Measurements from ENCODE around the gene LYZL6. TPM values are rescaled to one million over a fixed set of nuclear protein-coding genes. Genes with fewer than 3 reads are reported as not detected.
A peak's percentile ranks its signal among the peaks of the same experiment; 100 is the strongest.
"Not testable (repeated sequence)": the region's sequence is repeated elsewhere in the genome, so short reads cannot be mapped to it uniquely, and the experiment has no call there.

The LYZL6 gene
- total RNA-seq, 1 experiment from 2014 or later, result not detected

DNA sequence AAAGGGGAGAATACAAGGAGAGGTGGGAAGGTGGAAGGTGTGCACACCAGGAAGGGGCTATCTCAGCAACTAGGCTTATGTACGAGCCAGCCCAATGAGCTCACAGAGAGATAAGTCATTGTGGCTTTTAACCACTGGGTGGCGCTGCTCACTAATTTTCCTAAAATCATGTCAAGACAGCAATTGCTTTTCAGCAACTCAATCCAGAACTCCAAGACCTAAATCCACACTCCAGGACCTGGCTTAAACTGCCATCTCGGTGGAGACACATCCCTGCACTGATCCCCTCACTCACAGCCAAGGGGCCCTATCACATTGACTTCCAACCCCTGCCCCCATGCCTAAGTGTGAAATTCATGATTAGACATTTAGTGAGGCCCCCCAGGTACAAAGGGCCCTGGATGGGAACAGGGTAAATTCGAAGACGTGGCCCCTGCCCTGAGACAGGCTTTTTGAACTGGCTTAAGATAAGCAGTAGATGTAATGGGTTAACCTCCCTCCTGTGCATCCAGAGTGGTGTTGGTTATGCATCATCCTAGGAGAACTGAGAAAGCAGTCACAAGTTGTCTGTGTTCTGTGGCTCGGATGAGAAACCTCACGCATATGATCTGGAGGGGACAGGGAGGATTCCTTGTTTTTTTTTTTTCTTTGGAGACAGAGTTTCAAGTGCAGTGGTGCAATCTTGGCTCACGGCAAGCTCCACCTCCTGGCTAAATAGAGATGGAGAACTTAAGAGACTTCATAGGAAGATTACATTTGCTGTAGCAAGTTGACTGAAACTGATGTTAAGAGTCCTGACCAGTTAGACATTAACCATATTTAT lies 26.3 kb upstream of the LYZL6 start:
- H3K36me3 ChIP-seq (replicated peaks; ENCODE audit: control insufficient read depth, insufficient read depth, low read length), result no peaks in the 10 kb centered on the region
- peak; percentile 70 for DNase-seq
- H3K27me3 ChIP-seq (ENCODE audit: control insufficient read depth, insufficient read depth, low read length), result no peaks in the 10 kb centered on the region
- no peak overlapping the region for H3K4me3 ChIP-seq (ENCODE audit: insufficient read depth, low read depth, low read length)

DNA sequence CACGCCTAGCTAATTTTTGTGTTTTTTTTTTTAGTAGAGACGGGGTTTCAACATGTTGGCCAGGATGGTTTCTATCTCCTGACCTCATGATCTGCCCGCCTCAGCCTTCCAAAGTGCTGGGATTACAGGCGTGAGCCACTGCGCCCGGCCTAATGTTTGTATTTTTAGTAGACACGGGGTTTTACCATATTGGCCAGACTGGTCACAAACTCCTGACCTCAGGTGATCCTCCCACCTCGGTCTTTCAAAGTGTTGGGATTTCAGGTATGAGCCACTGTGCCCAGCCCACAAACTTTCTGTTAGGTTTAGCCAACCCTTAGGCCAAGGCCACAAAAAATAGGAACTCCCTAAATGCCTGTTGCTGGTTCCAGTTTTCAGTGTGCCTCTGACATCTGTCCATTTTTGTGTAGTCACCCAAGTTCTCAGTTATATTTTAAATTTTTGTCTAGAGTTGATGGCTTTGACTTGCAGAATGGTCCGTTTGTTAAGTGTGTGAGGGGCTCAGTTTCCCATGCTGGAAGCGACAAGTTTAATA lies 25.1 kb upstream of the LYZL6 start:
- Histone ChIP-seq H3K4me3 (ENCODE audit: insufficient read depth, low read depth, low read length) (no peak overlapping the region), H3K36me3 (replicated peaks; ENCODE audit: control insufficient read depth, insufficient read depth, low read length) (no peaks in the 10 kb centered on the region), H3K27me3 (ENCODE audit: control insufficient read depth, insufficient read depth, low read length) (no peaks in the 10 kb centered on the region)
- no peak for DNase-seq

DNA sequence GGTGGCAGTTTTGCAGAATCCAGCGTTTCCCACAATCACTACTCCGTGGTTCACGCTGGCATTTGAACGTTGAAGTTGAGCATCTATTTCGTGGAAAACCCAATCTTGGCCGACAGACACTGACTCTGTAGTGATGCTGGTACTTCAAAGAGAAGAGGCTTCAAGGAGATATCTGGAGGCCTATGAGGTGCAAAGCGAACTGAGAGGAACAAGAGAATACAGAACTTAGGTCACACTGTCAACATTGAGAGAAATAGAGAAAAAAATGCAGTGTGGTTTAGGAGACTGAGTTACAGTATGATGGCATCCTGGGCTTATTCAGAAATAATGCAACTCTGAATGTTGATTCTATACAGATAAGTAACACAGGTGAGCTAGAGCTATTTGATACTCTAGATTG lies 21.8 kb upstream of the LYZL6 start:
- no peaks in the 10 kb centered on the region for H3K36me3 ChIP-seq (replicated peaks; ENCODE audit: control insufficient read depth, insufficient read depth, low read length)
- DNase-seq, result no peak
- H3K4me3 ChIP-seq (ENCODE audit: insufficient read depth, low read depth, low read length), result no peak overlapping the region
- no peaks in the 10 kb centered on the region for H3K27me3 ChIP-seq (ENCODE audit: control insufficient read depth, insufficient read depth, low read length)

DNA sequence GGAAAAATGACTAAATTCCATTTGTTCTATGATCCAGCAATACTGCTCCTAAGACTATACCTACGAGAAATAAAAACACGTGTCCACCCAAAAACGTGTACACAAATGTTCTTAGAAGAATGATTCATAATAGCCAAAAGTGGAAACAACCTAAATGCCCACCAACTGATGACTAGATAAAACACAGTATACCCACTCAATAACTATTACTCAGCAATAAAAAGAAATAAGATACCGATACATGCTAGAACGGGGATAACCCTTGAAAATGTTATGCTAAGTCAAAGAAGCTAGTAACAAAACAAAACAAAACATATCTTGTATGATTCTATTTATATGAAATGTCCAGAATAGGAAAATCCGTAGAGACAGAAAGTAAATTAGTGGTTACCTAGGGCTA lies 20.1 kb upstream of the LYZL6 start:
- Histone ChIP-seq H3K27me3 (ENCODE audit: control insufficient read depth, insufficient read depth, low read length) (no peaks in the 10 kb centered on the region), H3K36me3 (replicated peaks; ENCODE audit: control insufficient read depth, insufficient read depth, low read length) (no peaks in the 10 kb centered on the region), H3K4me3 (ENCODE audit: insufficient read depth, low read depth, low read length) (no peak overlapping the region)
- no peak for DNase-seq

DNA sequence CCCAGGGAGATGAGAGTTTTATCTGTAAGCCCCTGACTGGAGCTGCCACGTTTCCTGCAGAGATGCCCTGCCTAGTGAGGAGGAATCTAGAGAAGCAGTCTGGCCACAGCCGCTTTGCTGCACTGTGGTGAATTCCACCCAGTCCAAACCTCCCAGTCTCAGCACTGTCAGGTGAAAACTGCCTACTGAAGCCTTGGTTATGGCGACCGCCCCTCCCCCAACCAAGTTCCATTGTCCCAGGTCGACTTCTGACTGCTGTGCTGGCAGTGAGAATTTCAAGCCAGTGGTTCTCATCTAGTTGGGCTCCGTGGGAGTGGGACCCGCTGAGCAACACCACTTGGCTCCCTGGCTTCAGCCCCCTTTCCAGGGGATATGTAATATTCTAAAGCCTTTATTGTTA lies 10.2 kb upstream of the LYZL6 start:
- Histone ChIP-seq H3K27me3 (ENCODE audit: control insufficient read depth, insufficient read depth, low read length) (no peaks in the 10 kb centered on the region), H3K4me3 (ENCODE audit: insufficient read depth, low read depth, low read length) (no peak overlapping the region), H3K36me3 (replicated peaks; ENCODE audit: control insufficient read depth, insufficient read depth, low read length) (no peaks in the 10 kb centered on the region)
- DNase-seq, result no peak

DNA sequence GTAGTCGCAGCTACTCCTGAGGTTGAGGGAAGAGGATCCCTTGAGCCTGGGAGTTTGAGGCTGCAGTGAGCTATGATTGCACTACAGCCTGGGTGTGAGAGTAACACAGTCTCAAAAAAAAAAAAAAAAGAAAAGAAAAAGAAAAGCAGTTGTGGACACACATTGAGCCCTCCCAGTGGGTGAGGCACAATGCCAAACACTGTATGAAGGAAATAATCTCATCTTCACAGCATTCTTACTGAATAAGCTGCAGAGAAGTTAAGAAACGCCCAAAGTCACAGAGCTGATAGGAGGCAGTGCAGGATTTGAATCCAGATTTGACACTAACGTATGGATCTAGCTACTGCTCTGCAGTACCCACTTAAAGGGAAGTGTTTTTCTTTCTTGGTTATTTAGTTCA lies 5.9 kb upstream of the LYZL6 start:
- Histone ChIP-seq H3K27me3 (ENCODE audit: control insufficient read depth, insufficient read depth, low read length) (no peaks in the 10 kb centered on the region), H3K36me3 (replicated peaks; ENCODE audit: control insufficient read depth, insufficient read depth, low read length) (no peaks in the 10 kb centered on the region), H3K4me3 (ENCODE audit: insufficient read depth, low read depth, low read length) (no peak overlapping the region)
- no peak for DNase-seq

DNA sequence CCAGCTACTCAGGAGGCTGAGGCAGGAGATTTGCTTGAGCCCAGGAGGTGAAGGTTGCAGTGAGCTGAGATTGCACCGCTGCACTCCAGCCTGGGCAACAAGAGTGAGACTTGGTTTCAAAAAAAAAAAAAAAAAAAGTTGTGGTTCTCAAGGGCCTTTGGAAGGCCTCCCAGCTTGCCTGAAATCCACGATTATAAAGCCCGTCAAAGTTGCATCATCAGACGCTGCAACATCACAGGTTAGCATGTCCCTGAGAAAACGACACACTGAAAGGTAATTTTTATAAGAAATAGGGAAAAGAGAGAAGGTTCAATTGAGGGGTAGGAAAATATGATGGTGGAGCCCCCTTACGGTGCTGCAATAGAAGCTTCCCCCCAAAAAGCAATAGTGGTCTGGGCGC lies 4.6 kb upstream of the LYZL6 start:
- H3K36me3 ChIP-seq (replicated peaks; ENCODE audit: control insufficient read depth, insufficient read depth, low read length), result no peaks in the 10 kb centered on the region
- no peak for DNase-seq
- H3K27me3 ChIP-seq (ENCODE audit: control insufficient read depth, insufficient read depth, low read length), result no peaks in the 10 kb centered on the region

DNA sequence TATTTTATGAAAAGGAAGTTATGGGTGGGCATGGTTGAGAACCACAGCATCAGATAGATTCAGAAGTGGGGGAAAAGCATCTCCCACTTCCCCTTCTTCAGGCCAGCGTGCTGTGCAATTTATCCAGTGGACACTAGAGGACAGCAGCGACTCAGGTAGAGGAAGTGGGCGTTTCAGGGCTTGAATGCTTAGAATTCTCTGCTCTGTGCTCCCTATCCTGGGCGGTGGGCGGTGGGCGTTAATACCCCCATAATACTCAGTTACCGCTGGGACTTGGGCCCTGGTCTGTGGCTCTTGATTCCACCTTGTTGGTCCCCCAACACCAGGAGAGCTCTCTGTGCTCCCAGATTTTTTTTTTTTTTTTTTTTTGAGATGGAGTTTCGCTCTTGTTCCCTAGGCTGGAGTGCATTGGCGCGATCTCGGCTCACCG lies 3.7 kb upstream of the LYZL6 start:
- H3K4me3 ChIP-seq (ENCODE audit: insufficient read depth, low read depth, low read length), result no peak overlapping the region
- no peaks in the 10 kb centered on the region for H3K27me3 ChIP-seq (ENCODE audit: control insufficient read depth, insufficient read depth, low read length)
- DNase-seq, result peak; percentile 53
- no peaks in the 10 kb centered on the region for H3K36me3 ChIP-seq (replicated peaks; ENCODE audit: control insufficient read depth, insufficient read depth, low read length)

More for the DNA sequence above, 4.6 kb upstream of the LYZL6 start:
- H3K4me3 ChIP-seq (ENCODE audit: insufficient read depth, low read depth, low read length), result no peak overlapping the region

DNA sequence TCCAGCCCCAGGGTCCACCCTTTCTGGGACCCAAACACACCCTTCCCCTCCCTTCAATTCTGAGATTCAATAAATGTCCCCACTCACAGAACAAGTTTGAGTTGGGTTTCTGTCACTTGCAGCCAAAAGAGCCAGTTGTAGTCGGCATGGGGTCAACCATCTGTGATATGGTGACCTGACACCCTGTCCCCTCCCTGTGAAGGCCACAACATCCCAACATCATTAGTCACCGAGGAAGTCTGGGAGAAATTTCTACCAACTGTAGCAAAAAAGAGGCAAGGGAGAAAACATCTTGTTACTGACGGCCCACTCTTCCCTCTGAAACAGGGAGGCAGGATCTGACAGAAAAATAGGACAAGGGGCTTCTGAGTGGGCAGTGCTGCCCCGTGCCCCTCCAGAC lies 638 bp upstream of the LYZL6 start:
- Histone ChIP-seq H3K36me3 (replicated peaks; ENCODE audit: control insufficient read depth, insufficient read depth, low read length) (no peaks in the 10 kb centered on the region), H3K4me3 (ENCODE audit: insufficient read depth, low read depth, low read length) (no peak overlapping the region), H3K27me3 (ENCODE audit: control insufficient read depth, insufficient read depth, low read length) (no peaks in the 10 kb centered on the region)
- no peak for DNase-seq

DNA sequence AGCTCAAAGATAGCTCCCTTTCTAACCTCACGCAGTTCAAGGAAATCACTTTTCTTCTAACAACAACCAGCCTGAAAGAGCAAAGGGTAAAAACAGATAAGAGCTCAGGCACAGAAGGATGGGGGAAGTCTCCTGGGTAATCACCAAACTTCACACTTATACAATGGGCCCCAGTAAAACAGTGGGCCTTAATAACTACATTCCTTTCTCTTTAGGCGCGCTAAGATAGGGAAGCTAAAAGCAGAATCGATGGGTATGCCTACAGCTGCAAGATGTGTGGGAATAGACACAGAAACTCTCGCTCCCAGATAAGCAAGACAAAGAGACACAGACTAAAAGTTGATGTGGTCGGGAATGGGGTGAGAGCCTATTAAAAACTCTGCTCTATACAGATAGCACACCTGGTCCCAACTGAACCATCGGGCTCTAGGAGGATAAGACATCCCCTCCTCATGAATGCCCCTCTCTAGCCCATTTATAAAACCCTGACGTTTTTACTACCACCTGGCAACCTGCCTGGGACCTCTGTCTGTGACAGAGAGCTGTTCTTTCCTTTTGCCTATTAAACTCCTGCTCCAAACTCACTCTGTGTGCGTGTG lies 826 bp downstream of the LYZL6 start:
- no peak for DNase-seq
- H3K4me3 ChIP-seq (ENCODE audit: insufficient read depth, low read depth, low read length), result no peak overlapping the region

DNA sequence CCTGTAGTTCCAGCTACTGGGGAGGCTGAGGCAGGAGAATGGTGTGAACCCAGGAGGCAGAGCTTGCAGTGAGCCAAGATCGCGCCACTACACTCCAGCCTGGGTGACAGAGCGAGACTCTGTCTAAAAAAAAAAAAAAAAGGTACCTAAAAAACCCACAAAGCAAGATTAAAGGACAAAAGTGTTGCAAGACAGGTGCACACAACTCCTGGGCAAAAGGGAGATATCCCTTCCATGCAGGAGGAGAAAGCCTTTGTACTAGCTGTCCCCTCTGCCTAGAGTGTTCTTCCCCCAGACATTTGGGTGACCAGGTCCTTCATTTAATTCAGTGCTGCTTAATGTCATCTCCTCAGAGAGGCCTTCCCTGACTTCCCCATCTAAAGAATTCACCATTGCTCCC lies 5.0 kb downstream of the LYZL6 start:
- not testable (repeated sequence) for H3K36me3 ChIP-seq (replicated peaks; ENCODE audit: control insufficient read depth, insufficient read depth, low read length); H3K27me3 ChIP-seq (ENCODE audit: control insufficient read depth, insufficient read depth, low read length); DNase-seq; H3K4me3 ChIP-seq (ENCODE audit: insufficient read depth, low read depth, low read length)

More for the DNA sequence above, 826 bp downstream of the LYZL6 start:
- Histone ChIP-seq H3K36me3 (replicated peaks; ENCODE audit: control insufficient read depth, insufficient read depth, low read length) (no peaks in the 10 kb centered on the region), H3K27me3 (ENCODE audit: control insufficient read depth, insufficient read depth, low read length) (no peaks in the 10 kb centered on the region)

DNA sequence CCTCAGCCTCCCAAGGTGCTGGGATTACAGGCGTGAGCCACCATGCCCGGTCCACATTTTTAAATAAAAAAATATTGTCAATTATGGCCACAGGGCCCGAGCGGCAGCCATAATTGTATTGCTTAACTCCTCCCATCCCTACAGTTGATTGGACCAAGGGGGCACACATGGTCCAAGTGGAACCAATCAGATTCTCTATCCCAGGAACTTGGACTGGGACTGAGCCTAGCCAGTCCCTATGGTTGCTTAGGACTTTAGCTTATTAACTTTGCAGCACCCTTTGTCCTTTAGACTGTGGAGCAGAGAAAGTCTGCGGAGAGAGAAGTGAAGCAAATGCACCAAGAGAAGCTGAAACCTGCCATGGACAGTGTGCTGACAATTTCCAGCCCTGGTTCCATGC lies 7.5 kb downstream of the LYZL6 start:
- Histone ChIP-seq H3K4me3 (ENCODE audit: insufficient read depth, low read depth, low read length) (no peak overlapping the region), H3K27me3 (ENCODE audit: control insufficient read depth, insufficient read depth, low read length) (no peaks in the 10 kb centered on the region), H3K36me3 (replicated peaks; ENCODE audit: control insufficient read depth, insufficient read depth, low read length) (no peaks in the 10 kb centered on the region)
- DNase-seq, result no peak

DNA sequence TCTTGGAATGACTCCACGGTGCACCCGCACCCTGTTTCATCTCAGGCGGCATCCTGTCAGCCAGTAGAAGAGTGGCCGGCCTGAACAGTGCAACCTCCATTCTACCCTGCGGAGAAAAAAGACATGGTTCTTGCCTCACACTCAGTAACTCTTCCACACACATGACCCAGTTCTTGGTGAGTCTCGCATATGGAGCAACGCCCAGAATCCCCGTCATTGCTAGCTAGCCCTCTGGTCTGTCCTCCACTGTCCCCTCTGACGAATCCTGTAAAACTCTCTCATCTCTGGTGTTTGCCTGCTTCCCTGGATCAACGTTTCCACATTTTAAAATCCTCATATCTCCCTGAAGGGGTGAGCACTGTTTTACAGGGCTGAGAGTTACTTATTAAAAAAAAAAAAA lies 8.8 kb downstream of the LYZL6 start:
- H3K4me3 ChIP-seq (ENCODE audit: insufficient read depth, low read depth, low read length), result no peak overlapping the region
- DNase-seq, result no peak
- H3K27me3 ChIP-seq (ENCODE audit: control insufficient read depth, insufficient read depth, low read length), result peaks cover 1% of the 10 kb centered on the region; the same call in 1 of the 2 replicates
- no peaks in the 10 kb centered on the region for H3K36me3 ChIP-seq (replicated peaks; ENCODE audit: control insufficient read depth, insufficient read depth, low read length)

DNA sequence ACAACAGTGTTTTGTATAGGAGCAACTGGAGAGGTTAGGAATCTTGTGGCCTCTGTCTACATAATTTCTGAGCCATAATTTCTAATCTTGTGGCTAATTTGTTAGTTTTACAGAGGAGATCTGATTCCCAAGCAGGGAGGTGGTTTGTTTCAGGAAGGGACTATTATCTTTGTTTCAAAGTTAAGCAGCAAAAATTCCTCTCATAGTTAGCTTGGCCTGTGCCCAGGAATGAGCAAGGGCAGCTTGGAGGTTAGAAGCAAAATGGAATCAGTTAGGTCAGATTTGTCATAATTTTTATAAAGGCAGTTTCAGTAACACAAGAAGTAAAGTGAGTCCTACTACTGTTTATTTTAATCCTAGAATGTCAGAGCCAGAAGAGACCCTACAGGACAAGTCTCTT lies 10.9 kb downstream of the LYZL6 start:
- Histone ChIP-seq H3K27me3 (ENCODE audit: control insufficient read depth, insufficient read depth, low read length) (peaks cover 1% of the 10 kb centered on the region; the same call in 1 of the 2 replicates), H3K36me3 (replicated peaks; ENCODE audit: control insufficient read depth, insufficient read depth, low read length) (no peaks in the 10 kb centered on the region)
- DNase-seq, result no peak

DNA sequence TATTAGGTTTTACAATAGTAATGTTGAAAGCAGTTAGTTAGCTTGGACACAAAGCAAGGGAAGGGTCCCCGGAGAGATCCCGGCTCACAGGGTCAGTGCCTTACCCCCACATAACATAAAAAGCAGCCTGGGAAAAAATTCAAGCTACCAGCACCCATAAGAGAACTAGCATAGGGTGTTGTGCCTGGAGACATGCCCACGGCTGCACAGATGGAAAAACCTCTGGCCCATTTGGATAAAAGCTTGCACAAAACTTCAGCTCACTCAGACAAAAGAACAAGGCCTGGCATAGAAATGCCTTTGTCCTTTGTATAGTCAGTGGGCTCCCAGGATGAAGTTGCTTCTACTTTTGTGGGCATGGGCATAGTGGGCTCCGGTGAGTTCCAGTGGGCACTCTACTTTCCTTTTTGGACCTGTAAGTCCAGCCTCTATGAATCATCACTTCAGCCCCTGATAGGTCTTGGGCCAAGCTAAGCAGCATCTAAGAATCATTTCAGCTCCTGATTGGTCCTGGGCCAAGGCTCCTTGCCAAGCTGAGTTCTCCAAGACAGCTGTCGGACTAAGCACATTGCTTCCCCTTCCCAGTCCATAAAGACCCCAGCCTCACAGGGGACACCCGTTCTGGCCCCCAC lies 11.6 kb downstream of the LYZL6 start:
- DNase-seq, result no peak
- H3K36me3 ChIP-seq (replicated peaks; ENCODE audit: control insufficient read depth, insufficient read depth, low read length), result no peaks in the 10 kb centered on the region
- peaks cover 1% of the 10 kb centered on the region; the same call in 1 of the 2 replicates for H3K27me3 ChIP-seq (ENCODE audit: control insufficient read depth, insufficient read depth, low read length)
- H3K4me3 ChIP-seq (ENCODE audit: insufficient read depth, low read depth, low read length), result no peak overlapping the region

More for the DNA sequence above, 10.9 kb downstream of the LYZL6 start:
- H3K4me3 ChIP-seq (ENCODE audit: insufficient read depth, low read depth, low read length), result no peak overlapping the region
